GM12892 (cell line): Measurements from ENCODE around the gene HSPA14.

Source experiments
- POLR2AphosphoS5 ChIP-seq: IDR thresholded peaks from 2 replicates; pipeline ENCODE4 v1.6.1; 2011; ENCODE audit warnings: low read depth, low read length, control low read depth
- TAF1 ChIP-seq: IDR thresholded peaks from 2 replicates; pipeline ENCODE4 v1.6.1; 2011; ENCODE audit warnings: low read depth, mild to moderate bottlenecking, control low read depth, low read length, borderline replicate concordance

DNA sequence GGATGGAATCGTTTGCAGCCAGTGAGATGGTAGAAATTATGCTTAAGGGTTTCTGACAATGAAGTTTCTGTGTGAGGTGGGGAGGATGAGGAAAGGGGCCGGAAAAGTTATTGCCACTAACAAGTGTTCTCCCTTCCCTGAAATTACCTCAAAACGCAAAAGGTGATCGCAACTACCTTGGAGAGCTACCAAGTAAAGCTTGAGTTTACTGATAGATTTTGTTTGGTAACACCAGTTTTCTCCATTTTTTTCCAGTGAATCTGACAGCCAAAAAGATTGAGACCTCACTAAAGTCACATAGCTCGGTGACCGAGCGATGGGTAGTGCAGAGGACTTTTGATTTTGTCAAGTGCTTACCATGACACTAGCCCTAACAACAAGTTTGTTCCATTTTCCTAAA is 42.1 kb downstream of the HSPA14 start:
- no peak for TF ChIP-seq POLR2AphosphoS5
- no peak for TF ChIP-seq TAF1
